8988T (cell line): ENCODE measurements around the gene TOMM7.
"Not testable (repeated sequence)": the region's sequence is repeated elsewhere in the genome, so short reads cannot be mapped to it uniquely, and the experiment has no call there.

Experiments used
- DNase-seq: peaks from one replicate; pipeline ENCODE4 v3.0.0; 2011

The TOMM7 gene

DNA sequence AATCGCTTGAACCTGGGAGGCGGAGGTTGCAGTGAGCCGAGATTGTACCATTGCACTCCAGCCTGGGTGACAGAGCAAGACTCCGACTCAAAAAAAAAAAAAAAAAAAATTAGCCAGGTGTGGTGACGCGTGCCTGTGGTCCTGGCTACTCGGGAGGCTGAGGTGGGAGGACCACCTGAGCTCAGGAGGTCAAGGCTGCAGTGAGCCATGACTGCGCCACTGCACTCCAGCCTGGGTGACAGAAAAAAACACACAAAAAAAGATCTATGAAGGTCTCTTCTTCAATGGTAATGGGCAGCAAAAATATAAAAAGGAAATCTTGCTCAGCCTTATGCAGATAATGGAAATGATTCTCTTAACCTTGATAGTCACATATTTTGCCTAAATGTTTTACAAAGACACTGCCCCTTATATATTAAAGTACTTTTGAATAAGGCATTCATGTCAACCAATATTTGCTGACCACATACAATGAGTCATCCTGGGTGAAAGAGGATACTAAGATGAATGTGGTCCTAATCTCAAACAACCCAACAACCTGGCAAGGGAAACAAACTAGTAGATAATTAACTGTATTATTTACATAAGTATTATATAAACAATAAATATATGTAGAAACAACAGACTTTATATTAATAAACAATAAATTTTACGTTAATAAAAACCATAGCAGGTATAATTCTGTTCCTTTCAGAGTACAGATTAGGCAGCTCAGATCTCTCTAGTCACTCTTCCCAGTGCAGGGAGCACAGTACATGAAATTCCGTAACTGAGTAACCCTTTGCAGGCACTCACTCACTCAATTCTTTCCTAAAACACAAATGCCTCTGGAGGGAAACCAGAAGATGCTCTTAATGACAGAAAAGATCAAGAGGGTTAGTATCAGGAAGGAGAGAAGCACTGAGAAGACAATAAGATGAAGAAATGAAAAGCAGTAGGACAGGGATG, 8.1 kb downstream of the TOMM7 start:
- no peak for DNase-seq

DNA sequence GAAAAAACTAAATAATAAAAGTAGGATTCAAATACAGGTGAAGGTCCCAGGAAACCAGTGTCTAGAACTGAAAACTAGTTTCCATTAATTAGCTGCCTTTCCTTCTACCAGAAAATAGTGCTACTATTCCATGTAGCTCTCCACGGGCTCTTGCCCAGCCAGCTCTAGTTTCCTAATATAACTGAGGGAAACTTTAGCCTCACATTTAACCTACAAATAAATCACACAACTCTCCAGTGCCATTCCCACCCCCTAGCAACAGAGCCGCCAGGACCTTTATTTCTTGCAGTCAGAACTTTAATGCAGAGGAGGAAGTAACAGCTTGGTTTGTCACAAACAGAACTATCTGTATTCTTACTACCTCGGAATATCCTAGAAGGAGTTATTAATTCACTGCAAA, 10.3 kb downstream of the TOMM7 start:
- DNase-seq, result no peak

DNA sequence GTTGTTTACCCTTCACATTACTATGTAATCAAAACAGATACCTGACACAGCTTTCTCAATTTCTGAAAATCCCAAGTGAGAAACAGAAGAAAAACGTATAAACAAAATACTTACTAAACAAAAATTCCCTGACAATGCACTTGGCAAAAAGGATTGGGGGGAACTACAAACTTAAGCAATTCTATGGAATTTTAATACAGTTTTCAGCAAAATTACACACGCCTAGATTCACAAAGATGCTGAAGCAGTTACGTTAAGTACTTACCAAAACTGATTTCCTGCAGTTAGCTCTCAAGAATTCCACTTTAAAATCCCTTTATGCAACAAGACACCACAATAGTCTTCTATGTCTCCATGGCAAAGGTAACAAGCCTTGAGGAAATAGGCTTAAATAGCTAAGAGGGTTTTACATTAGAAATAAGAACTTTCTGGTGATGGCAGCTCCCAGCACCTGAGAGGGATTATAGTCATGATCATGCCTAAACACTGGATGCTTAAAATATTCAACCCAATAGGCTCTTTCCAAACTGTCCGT, 10.8 kb downstream of the TOMM7 start:
- DNase-seq, result no peak

DNA sequence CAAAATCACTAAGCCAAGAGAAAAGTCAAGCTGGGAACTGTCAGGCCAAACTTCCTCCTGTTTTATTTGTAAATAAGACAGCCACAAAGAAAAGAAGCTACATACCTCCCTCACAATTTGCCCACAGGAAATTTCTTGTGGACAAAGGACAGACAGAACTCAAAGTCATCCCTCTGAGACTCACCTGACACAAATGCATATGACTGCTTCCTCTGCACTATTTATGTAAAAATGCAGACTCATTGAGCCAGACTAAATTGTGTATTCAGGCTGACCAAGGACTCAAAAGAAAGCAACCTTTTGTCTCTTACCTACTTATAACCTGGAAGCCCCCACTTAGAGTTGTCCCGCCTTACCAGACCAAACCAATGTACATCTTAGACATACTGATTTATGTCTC, 11.8 kb downstream of the TOMM7 start:
- no peak for DNase-seq

DNA sequence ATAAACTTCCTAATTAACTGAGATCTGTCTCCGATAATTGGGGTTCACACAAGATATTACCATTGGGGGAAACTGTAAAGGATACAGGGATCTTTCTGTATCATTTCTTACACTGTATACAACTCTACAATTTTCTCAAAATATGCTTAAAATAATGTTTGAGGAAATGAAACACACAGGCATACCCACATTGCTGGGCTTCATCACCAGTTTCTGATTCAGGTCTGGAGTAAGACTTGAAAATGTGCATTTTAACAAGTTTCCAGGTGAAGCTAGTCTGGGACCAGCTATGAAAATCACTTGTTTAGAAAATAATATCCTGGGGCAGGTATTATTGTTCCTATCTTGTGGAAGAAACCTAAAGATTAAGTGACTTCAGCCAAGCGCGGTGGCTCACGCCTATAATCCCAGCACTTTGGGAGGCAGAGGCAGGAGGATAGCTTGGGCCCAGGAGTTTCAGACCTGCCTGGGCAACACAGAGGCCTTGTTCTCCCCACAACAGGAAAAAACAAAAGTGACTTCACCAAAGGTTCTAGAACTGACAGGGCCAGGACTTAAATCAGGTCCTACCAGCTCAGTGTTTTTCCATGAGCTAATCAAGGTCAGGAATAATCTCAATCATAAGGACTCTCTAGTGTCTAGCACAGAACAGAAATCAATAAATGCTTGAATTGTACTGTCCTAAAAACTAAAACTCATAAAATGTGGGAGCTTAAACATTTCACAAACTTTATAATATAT, 12.6 kb downstream of the TOMM7 start:
- no peak for DNase-seq

DNA sequence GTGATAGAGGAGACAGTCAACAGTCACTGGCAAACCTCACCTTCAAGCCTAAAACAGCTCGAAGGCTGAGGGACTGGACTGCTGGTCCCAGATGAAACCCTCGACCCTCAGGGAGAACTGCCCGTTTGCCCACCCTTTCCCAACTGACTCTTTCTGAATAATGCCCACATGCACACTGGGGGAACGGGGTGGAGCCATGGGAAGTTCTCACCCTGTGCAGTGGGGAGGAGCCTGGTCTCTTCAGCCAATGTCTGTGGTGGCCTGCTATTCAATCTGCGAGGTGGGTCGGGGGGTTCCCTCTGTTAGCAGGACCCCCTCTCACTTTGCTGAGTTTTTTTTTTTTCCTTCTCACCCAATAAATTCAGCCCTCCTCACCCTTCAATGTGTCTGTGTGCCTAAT, 14.5 kb downstream of the TOMM7 start:
- no peak for DNase-seq

DNA sequence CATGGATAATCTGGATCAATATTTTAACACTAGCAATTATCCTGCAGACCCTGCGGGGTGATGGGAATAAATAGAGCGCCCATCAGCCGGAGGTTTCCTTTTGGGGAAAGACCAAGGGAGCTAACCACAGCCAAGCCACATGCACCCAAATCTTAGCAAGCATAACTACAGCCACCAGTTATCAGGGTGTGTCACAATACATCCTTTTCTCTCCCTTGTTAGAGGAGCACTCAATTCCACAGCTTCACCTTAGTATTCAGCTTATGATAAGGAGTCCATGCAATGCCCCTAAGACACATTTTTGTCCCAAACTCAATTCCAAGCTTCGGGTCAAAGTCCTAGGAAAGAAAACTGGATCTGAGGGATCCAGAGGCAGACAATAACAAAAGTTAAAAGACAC, 15.9 kb downstream of the TOMM7 start:
- no peak for DNase-seq

DNA sequence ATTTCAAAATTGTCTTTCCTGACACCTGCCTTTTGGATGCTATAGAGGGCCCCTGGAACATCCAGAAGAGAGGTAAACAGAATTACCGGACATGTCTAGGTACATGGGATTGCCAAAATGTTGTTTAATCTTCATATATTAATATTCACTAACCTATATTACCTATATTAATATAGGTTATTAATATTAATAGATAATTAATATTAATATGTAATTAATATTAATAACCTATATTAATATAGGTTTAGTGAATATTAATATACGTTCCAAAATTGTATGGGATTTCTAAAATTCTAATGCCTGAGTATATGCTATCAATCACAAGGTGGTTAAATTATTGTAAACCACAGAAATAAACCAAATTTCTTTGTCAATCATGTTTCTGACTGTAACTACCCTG, 17.4 kb downstream of the TOMM7 start:
- no peak for DNase-seq

DNA sequence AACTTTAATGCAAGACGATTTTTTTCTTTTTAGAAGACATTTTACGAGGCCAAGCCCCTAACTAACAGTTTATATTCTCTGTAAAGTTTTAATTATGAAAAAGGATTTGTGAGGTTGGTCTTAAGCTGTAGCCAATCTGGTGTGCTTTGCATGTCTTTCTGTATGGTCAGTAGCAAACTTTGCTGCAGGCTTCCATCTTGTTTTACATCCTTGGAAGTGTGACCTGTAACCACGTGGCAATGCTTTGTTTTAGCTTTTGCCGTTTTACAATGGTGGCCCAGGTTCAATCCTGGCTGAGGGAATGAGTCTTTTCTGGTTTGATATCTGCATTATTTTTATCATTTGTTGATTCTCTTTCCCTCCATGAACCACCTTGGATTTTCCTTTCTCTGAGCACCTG, 19.8 kb downstream of the TOMM7 start:
- not testable (repeated sequence) for DNase-seq

DNA sequence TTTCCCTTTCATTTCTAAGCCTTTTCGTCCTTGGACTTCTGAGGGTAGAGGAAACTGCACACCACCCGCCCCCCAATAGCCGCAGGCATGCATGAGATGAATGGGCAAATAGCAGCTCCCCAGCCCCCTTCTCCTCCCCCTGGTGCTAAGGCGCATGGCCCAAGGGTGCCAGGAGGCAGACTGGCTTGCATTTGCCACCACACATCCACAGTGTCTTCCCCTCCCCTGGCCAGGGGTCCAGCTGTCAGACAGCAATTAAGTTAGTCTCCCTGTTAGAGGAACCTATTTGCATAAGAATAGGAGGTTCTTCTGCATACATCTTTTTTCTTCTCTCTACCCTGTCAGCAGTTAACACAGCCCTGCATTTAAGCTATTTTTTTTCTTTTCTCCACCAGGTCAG, 20.2 kb downstream of the TOMM7 start:
- no peak for DNase-seq

DNA sequence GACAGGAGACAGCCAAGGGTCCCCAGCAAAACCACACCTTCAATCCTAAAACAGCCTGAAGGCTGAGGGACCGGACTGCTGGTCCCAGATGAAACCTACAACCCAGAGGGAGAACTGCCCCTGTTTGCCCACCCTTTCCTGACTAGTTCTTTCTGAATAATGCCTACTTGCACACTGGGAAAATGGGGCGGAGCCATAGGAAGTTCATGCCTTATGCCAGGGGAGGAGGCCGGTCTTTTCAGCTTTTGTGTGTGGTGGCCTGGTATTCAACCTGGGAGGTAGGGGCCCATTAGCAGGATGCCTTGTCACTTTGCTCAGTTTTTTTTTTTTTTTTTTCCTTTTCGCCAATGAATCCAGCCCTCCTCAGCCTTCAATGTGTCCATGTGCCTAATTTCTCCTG, 20.7 kb downstream of the TOMM7 start:
- DNase-seq, result no peak

DNA sequence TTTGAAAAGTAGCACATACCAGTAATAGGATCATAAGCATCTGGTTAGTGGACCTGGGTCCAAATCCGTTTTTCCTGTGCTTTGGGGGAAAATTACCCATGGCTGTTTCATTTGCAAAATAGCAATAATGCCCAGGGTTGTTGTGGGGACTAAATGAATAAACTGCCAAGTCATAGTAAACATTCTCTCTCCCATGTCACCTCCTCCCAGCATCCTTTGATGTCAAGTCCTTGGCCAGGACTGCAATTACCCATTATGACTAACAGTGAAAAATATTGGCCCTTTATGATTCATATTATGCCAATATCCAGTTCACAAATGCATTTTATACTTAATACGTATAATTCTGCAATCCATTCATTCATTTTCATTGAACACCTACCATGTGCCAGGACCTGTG, 23.0 kb downstream of the TOMM7 start:
- DNase-seq, result no peak

DNA sequence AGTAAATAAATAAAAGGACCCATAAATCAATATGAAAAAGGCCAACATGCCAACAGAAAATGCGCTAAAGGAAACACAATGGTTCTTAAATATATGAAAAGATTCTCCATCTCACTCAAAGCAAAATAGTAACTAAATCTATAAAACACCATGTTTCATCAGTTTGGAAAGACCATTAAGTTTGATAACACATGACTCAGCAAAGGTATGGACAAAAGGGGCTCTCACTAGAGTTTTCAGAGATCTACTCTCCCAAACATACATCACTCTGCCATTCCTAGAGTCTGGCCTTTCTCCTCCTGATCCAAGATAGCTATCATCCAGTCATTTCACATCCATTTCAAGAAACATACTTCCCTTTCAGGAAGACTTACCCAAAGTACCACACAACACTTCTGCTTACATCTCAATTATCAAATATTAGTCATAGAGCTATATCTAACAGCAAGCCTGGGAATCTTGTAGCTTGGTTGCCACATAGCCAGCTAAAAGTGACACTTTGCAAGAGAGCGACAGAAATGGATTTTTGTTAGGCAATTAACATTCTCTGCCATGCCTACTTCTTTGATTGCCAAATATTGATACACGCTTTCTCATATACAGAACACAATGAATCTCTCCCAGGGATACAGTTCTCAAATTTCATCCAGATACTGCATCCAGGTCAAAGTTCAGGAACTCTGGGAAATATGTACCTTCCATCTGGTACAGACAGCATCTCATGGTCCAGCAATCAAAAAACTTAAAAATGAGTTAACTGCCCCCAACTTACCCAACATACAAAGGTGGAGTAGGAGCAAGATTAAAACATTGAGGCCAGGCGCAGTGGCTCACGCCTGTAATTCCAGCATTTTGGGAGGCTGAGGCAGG, 28.8 kb downstream of the TOMM7 start:
- no peak for DNase-seq

DNA sequence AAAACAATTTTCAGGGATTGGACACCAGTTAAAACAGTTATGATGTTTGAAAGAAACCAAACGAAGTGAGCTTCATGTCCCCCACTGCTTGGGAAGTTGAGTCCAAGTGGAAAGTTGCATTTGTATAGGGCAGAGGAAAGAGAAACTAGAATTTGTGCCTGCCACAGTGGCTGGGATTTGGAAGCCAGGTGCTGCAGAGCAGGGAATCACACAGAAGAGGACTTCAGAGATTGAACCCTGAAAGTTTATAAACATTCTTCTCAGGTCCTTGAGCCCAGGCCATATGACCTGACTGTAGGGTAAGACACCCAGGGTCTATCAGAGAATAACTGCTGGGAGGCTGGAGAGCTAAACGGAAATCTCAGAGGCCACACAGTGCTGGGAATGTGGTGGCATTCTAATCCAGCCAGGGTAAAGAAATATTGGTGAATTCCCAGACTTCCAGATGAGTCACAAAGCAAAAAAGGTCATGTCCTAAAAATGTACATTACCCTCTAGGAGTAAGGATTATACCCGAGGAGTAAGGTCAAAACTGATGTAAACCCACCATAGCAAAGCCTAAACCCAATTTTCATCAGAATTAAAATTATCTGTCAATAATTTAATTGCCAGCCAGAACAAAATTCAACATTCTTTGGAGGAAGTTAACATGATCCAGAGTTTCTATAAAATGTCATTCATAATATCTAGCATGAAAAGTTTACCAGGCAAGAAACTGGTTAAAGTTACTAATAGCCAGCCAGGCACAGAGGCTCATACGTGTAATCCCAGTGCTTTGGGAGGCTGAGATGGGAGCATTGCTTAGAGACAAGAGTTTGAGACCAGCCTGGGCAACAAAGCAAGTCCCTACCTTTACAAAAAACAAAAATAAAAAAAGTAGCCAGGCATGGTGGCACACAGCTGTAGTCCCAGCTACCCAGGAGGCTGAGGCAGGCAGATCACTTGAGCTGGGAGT, 31.2 kb downstream of the TOMM7 start:
- no peak for DNase-seq

DNA sequence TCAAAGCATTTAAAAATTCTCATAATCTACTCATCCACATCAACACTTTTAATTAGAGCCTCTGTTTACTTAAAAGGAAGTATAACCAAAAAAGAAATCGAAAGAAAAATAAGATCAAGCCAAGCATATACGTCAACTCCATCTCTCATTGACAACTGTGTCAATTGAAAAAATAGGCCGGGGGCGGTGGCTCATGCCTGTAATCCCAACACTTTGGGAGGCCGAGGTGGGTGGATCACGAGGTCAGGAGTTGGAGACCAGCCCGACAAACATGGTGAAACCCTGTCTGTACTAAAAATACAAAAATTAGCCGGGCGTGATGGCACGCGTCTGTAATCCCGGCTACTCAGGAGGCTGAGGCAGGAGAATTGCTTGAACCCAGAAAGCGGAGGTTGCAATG, 32.0 kb downstream of the TOMM7 start:
- DNase-seq, result not testable (repeated sequence)

DNA sequence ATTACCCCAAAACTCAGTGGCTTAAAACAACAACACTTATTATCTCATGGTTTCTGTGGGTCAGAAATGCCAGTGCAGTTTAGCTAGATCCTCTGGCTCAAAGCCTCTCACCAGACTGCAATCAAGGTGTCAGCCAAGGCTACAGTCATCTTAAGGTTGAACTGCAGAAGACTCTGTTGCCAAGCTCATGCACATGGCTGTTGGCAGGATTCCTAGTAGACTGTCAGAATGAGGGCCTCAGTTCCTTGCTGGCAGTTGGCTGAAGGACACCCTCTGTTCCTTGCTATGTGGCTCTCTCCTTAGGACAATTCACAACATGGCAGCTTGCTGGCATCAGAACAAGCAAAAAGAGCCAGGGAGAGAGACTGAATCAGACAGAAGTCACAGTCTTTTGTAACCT, 34.7 kb downstream of the TOMM7 start:
- no peak for DNase-seq

DNA sequence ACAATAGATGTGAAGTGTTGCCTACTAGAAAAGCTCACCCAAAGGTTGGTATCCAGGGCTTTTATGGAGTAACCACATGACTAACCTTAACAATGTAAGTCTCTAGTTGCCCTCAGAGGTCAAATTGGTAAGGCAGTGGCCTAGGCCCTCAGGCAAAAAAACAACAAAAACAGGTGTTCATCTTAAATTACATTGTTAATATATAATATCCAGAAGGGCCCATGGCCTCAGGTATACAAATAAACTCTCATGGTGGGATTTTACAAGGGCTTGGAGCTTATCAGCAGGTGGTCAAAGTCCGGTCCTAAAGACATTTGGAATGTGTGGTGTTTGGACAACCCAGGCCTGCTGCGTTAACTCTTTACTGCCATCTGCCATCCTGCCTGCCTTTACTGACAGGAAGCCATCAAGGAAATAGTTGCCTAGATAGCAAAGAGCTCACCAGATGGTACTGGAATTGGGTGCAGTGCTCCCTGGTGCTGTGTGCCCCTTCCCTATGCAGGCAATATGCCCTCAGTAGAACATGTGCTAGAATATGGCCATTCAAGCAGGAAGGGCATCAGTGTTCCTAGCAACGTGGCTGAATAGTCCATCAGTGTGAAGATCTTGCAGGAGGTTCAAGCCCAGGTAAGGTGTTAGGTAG, 36.2 kb downstream of the TOMM7 start:
- DNase-seq, result no peak

DNA sequence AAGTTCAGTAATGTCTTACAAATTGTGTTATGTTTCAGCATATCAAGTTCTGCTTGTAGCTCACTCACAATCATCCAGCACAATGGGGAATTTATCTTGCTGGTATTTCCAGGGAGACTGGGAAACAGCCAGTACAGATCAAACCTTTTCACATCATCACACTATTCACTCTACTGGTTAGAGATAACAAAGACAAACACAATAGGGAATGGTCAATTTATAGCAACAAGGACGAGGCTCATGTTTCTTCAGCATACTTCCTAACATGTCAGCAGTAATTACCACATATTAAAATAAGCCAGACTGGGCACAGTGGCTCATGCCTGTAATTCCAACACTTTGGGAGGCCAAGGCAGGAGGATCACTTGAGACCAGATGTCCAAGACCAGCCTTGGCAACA, 38.3 kb downstream of the TOMM7 start:
- no peak for DNase-seq

DNA sequence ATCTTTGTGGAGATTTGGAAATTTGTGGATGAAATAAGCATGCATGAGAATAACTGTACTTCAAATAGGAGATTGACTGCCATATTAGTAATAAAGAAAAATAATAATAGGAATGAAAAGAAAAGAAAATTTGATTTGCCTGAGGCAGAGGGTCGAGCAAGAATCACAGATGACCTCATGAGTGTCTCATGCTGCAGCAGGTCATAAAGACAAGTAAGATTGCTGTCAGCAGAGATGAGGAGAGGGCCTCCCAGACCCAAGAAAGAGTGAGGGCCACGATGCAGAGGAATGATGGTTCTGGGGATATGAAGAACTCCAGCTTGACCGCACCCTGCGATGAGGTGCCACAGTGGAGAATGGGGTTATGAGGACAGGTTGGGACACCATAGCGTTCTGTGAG, 39.2 kb downstream of the TOMM7 start:
- no peak for DNase-seq

DNA sequence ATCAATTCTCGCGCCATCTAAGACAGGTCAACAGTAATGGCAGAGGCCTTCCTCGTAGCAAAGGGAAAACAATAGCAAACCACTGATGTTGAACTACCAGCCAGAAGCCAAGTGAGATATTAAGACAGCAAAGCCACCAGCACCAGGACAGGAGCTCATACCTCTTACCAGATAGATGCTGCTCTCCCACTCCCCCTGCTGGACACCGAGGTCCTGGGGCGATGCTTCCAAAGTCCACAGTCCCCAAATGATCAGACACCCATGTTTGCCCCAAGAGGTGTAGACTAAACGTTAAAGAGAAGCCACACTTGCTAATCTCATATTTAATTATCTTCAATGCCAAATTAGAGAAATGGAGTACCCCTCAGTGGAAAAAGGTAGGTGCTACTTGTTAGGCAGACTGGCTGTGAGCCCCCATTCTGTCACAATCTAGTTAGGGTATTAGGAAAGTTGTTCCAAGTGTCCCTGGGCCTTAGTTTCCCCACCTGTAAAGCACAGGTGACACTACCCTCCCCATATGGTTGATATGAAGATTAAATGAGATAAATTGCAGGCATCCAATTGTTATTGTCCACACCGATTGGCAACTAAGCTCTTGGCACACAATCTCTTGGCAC, 39.9 kb downstream of the TOMM7 start:
- DNase-seq, result peak; percentile 28

DNA sequence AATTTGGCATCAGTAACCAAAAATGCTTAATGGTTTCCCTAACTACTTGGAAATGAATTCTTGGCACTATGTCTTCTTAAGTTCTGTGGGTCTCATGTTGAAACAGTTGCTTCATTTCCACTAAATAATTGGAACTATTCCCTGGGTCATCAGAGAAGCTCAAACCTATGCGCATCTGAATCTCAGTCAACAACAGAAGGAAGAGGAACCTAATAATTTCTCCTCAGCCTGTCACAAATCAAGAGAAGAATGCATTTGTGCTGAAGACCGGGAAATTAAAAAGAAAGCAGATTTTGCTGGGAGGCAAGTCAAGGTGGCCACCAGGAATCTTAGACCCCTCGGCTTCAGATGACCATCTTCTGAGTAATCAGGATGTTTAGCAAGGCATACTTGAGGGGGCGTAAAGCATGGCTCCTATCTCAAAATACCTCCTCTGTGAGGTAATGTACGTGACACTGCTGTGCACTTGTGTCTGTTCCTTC, 41.4 kb downstream of the TOMM7 start:
- DNase-seq, result no peak
